ENCODE data around the gene LURAP1L.
"Not testable (repeated sequence)": the region's sequence is repeated elsewhere in the genome, so short reads cannot be mapped to it uniquely, and the experiment has no call there.

The LURAP1L gene

DNA sequence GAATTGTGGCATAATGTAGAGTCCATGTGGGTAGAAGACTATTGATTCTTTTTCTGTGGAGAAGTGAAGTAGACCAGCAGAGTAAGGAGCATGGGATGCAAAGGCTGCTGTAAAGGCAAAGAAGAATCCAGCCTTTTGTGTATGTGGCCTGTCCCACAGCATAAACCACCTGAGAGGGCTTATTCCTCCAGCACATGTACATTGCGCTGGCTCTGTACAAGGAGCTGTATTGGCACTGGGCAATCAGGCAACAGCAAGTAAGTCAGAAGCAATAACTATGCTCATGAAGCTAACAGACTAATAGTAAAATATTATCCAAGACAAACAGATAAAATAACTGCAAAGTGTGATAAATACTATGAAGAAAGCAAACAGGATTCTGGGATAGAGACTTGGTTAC is 86.2 kb downstream of the LURAP1L start:
- DNase-seq (ENCODE audit: low spot score) = no peak

DNA sequence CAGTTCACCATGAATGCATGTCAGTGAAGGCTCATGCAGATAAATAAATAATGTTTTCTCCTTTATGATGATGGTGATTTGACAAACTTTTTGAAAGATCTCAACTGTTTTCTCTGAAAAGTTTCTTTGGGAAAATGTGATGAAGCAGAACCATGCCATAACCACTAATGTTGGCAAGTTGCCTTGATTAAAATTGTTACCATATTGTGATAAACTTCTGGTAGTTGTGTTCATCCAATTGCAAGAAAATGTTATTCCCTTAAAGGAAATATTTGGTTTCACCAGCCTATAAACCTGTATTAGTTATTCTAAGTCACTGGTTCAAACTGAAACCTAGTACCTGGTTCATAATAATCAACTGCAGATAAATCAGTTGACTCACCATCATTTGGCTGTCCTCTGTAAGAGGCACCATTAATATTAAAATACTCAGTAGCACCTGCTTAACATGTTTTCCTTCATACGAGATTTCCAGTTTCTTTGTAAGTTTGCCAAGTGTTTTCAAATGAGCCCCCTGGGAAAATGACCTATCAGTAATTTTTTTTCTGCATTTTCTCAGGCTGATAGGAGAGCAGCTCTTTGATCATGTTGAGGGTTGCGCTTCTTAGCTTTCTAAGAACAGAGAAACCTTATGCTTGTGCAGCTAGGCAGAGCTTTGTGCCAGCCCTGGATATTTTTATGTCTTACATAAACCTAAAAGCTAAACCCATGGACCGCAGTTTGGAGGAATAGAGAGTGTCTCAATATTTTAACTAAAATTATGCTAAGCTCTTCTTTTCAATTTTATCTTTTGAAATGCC is 88.0 kb downstream of the LURAP1L start:
- DNase-seq (ENCODE audit: low spot score) = no peak

DNA sequence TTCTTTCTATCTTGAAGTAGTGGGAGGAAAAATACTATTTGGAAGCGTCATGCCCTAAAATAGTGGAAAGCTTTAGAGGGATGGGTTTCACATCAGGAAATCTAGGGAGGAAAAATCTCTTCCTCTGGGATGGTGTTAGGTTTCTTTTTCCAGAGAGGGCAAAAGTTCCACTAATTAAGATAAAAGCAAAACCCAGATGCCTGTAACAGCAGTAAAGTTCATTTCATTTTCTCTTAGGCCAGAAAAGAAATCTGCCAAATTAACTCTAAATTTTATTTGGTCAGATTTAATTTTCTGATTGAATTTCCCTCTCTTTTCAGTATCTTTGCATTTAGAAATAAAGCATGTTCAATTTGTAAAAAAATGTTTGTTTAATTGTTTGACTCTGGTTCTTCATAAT is 88.8 kb downstream of the LURAP1L start:
- no peak for DNase-seq (ENCODE audit: low spot score)

DNA sequence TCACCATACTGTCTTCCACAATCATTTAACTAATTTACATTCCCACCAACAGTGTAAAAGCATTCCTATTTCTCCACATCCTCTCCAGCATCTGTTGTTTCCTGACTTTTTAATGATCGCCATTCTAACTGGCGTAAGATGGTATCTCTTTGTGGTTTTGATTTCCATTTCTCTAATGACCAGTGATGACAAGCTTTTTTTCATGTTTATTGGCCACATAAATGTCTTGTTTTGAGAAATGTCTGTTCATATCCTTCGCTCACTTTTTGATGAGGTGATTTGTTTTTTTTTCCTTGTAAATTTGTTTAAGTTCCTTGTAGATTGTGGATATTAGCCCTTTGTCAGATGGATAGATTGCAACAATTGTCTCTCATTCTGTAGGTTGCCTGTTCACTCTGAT is 90.6 kb downstream of the LURAP1L start:
- DNase-seq (ENCODE audit: low spot score) = not testable (repeated sequence)
